Dedifferentiated amniotic fluid mesenchymal stem cell (primary cell): ENCODE measurements around the gene NRDE2.

Source experiments
- DNase-seq: peaks from one replicate; pipeline ENCODE4 v3.0.0-alpha.2; 2016; ENCODE audit errors: extremely low spot score

NRDE2 gene

DNA sequence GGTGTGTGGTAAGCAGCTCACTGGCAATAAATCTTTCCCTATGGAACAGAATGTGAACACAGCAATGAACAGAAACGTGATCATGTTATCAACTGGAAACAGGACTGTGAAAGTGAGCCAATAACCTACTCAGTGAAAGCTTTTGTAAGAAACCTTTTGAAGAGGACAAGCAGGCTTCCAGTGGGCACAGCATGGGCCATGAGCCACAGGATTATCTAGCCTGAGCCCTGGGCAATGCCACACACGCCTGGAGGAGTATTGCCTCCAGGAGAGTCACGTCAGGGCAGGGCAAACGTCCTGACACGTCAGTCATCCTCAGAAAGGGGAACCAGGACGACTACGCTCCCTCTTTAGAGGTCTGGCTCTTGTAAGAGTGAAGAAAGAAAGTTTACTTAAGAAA is 32.3 kb downstream of the NRDE2 start:
- no peak for DNase-seq

GRCh38 chr14:90297876-90298629 is 33.7 kb downstream of the NRDE2 start:
- DNase-seq, result no peak

DNA sequence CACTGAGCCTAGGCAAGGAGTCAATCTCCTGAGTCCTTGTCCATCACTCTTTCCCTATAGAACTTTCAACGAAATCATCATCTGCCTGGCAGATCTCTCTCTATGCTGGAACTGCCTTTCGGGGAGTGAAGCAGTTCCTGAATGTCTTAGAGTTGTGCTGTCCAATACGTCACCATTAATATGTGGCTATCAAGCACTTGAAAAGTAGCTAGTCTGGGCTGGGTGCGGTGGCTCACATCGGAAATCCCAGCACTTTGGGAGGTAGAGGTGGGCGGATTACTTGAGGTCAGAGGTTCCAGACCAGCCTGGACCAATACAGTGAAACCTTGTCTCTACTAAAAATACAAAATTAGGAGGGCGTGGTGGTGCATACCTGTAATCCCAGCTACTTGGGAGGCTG is 35.1 kb downstream of the NRDE2 start:
- DNase-seq, result no peak

DNA sequence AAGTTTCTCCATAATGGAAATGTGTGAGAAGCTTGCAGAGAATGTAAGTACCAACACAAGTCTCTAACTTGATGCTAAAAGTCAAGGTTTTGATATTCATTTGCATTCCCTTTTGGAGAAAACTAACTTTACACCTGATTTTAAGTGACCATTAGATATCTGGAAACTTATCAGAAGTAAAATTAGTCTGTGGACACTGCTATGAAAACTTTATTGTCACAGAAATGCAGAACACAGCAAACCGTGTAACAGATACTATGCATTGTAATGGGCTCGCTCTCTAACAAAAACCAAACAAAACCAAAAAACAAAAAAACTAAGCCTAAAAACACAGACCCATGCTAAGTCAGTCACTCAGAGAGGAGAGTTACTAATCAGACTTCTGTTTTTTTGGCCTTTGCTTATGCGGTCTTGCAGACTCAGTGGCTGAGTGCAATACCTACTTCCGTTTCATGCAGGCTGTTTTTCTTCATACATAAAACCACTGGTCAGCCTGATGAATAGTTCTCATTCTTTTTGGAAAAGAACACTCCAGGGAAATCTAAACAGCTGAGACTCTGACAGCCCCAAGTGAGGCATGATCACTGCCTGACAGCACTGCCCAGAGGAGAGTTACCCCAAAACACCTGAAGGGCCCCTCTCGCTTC is 35.7 kb downstream of the NRDE2 start:
- peak; percentile 27 for DNase-seq

- no peak for DNase-seq
Observed at GRCh38 chr14:90294872-90295271, 36.9 kb downstream of the NRDE2 start.

- no peak for DNase-seq
Observed at GRCh38 chr14:90293766-90294730, 37.7 kb downstream of the NRDE2 start.

DNA sequence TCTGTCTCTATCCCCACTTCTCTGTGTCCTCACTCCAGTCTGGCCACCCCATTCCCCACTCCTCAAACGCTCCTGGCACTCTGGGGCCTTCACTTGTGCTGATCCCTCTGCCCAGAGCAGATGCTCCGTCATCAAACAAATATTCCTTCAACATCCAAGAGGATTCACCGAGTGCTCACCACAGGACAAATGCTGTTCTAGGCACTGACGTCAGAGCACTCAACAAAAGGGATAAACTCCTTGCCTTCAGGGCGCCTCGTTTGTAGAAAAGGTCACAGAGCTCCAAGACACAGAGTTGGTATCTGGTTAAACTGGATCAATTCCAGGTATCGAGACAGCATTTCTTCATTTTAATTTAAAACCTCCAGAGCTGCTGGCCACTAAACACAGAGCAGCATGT is 40.0 kb downstream of the NRDE2 start:
- no peak for DNase-seq

GRCh38 chr14:90290337-90291011 is 41.3 kb downstream of the NRDE2 start:
- DNase-seq, result no peak

DNA sequence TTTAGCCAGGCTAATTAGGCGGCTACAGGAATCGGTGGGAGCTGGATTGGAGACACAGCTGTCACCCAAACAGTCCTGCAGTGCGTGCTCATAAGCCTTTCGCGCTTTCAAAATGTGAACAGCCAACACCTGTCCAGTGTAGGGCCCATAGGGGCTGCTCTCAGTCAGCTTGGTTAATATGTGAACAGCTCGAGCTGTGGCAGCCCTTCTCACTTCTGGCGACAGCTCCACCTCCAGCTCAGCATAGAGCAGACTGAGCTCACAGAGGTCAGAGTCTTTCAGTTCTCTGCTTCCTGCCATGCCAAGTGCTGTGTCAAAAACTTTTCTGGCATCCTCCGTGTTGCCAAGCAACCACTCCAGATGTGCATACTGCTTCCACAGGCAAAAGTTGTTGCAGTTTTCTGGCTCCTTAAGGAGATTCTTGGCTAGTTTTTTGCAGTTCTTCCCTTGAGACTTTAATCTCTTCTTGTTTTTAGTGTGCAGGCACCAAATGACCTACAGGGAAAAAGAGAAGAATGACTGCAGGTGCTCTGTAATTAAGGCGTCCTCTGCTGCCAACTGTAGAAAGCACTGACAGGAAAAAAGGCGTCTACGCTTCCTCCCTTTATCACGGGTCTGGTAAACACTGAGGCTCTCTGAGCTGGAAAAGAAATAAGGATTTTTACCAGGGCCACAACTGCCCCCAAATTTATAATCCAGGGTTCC is 42.9 kb downstream of the NRDE2 start:
- no peak for DNase-seq

DNA sequence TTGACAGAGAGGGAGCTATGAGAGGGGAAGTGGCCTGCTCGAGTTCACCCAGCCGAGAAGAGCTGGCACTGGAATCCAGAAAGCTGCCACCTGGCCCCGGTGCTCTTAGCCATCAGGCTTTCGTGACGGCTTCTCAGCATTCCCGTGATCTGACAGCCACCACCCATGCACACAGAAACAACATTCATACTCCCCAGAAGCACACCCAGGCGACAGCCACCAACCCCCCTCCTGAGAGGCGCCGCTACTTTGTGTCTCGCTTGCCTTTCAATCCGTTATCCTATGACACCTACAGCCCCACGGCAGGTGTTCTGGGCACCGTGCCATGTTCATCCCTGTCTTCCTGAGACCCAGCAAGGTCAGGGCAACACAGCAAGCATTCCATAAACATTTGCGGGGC is 44.0 kb downstream of the NRDE2 start:
- DNase-seq, result no peak

DNA sequence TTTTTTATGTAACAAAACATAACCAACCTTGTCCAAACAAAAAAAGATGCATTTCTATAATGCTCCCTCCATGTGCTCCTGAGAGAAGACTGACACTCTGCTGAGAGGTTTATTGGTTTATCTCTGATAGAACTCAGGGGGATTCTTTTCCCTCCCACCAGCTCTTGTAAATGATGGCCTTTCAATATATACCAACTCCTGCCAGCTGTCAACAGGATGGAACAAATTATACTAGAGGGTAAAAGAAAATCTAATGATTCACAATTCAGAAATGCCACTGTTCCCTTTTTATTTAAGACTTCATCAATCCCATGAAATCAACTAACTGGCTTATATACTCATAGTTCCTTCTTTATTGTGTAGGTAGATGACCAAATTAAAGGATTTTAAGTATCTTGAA is 50.0 kb downstream of the NRDE2 start:
- no peak for DNase-seq

- DNase-seq, result peak; percentile 35
Observed at GRCh38 chr14:90281261-90281660, 50.5 kb downstream of the NRDE2 start.

DNA sequence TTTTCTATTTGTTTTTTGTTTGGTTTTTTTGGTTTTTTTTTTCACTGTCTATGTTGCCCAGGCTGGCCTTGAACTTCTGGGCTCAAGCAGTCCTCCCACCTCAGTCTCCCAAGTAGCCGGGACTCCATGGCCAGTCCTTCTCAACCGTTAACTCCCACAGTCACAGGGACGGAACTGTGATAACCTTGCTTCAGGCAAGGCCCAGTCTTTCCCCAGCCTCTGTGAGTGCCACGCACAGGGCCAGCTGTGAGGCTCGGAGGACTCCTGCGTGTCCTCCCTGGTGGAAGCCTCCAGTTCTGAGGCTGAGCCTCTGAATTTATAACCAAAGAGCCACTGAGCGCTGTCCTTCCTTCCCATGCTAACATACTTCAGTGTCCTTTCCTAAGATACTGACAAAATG is 51.6 kb downstream of the NRDE2 start:
- no peak for DNase-seq

DNA sequence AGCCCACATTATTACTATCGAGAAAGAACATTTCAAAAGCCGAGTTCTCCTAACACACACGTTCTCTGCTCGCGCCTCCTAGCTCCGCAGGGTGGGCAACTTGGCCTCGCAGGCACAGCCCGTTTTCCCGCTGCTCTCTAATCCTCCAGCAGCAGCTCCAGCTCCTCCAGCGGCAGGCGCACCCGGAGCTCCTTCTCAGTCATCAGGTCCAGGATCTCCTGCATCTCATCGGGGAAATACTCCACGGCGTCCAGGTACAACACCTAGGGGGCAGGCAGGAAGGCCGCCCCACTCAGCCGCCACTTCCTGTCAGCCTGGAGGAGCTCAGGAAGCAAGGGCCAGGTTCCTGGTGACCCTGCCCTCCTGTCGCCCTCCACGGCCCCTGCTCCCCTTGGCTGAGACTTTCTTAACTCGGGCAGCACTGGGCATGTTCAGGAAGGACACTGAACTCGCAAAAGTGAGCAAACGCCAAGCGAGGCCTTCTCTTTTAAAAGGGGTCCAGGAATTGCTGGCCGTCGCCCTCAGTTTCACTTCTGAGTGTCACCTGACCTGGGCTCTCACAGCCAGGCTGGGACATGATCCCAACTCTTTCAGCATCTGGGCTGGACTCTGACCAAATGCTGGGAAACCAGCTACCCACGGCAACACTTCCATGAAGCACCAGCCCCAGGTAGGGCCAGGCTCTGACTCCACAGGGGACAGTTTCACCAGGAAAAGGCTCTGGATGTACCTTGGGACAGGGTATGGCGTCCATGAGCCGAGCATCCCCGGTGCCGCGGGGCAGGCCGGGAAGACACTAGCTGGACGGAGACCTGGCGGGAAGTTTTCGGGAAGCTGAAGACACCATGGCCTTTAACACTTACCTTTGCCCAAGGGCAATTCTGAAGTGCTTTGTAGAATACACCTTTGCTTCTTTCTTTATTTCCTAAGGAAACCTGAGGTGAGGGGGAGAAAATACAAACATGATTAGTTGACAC is 53.3 kb downstream of the NRDE2 start:
- DNase-seq, result no peak

- no peak for DNase-seq
Observed at GRCh38 chr14:90277581-90278198, 54.1 kb downstream of the NRDE2 start.

DNA sequence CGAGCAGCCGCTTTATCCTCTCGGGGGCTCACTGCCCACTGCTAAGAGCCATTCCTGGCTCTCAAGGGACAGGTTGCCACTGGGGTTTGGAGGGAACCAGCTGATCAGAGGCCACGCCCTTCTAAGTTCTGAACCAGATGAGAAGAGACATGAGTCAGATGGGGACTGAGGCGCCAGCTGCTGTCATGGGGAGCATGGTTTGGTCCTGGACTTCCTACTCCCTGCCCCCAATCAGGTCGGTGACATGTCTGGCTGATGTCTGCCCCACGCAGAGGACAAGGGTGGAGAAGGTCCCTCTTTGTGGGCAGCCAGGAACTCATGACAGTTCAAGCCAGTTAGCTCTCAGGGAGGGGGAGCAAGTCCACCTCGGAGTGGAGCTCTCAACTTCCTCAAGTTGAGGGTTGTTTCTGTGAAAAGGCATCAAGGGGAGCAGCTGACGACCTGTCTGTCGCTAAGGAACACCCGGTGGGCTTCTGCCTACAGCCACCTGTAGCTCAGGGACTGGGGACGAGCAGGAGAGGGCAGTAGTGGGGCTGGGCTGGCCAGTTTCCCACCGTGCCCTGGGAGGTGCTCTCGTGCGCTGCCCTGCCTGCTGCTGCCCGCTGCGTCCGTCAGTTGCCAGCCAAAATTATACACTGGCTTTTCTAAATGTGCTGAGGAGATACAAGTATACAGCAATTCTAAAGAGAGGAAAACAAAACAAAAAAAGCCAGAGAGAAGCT is 54.9 kb downstream of the NRDE2 start:
- no peak for DNase-seq

GRCh38 chr14:90275820-90276219 is 55.9 kb downstream of the NRDE2 start:
- DNase-seq, result no peak

DNA sequence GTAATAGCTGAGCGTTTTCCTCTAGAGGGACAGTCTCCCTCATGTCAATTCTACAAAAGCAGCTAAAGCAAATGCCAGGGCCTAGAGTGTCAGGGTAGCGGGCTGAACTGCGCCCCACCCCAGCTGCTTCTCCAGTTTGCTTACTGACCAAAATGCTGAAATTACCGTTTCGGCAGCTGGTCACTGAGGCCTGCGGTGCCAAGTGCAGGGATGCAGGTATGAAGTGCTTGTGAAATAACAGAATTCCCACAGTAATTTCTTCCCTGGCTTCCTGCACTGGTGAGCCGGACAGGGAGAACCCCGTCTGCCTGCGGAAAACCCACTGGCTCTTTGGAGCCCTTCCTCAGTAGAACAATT is 56.3 kb downstream of the NRDE2 start:
- DNase-seq, result no peak
